SU-DHL-6 (cell line): ENCODE data around the gene PECR.
"Not testable (repeated sequence)": the region's sequence is repeated elsewhere in the genome, so short reads cannot be mapped to it uniquely, and the experiment has no call there.

Source experiments
- H2AFZ ChIP-seq: fragments of 200-600 bp; sonication (generic); 2 replicates; pipeline ENCODE4 v1.6.1; 2014; ENCODE audit warnings: low read depth, mild to moderate bottlenecking, moderate library complexity, mixed read lengths, antibody characterized with exemption, low read length; ENCODE audit not compliant: severe bottlenecking
- H3F3A ChIP-seq: fragments of 200-600 bp; shearing (Covaris generic); 2 replicates; pipeline ENCODE4 v1.6.0; 2016; ENCODE audit warnings: antibody characterized with exemption, mild to moderate bottlenecking; ENCODE audit not compliant: insufficient read depth
- H3K27ac ChIP-seq: fragments of 200-600 bp; sonication (generic); 2 replicates; pipeline ENCODE4 v1.5.1; 2016; ENCODE audit warnings: low read depth, mild to moderate bottlenecking, low read length, moderate library complexity, mixed read lengths
- H3K27me3 ChIP-seq: fragments of 200-600 bp; sonication (generic), shearing (Covaris generic); 2 replicates; pipeline ENCODE4 v1.6.0; 2014; ENCODE audit warnings: mild to moderate bottlenecking, low read length
- H3K36me3 ChIP-seq: fragments of 200-600 bp; sonication (generic); 2 replicates; pipeline ENCODE4 v1.6.1; 2014; ENCODE audit warnings: mild to moderate bottlenecking, low read length, mixed read lengths
- H3K4me2 ChIP-seq: fragments of 300-600, 200-600 bp; shearing (Covaris generic), sonication (generic); 2 replicates; pipeline ENCODE4 v1.6.0; 2014; ENCODE audit warnings: low read length, low read depth, mild to moderate bottlenecking; ENCODE audit not compliant: poor library complexity, severe bottlenecking
- H3K4me3 ChIP-seq: fragments of 200-600 bp; sonication (generic); 2 replicates; pipeline ENCODE4 v1.5.1; 2014; ENCODE audit warnings: antibody characterized with exemption, low read length, mild to moderate bottlenecking, mixed read lengths; ENCODE audit not compliant: insufficient read depth, poor library complexity, severe bottlenecking
- H3K79me2 ChIP-seq: fragments of 200-600 bp; sonication (generic); 2 replicates; pipeline ENCODE4 v1.6.1; 2014; ENCODE audit warnings: mild to moderate bottlenecking, low read length, moderate library complexity; ENCODE audit not compliant: insufficient read depth
- H3K9ac ChIP-seq: fragments of 200-600 bp; sonication (generic); 2 replicates; pipeline ENCODE4 v1.7.0; 2014; ENCODE audit warnings: mild to moderate bottlenecking, low read length
- H3K9me2 ChIP-seq: fragments of 200-600 bp; sonication (generic); replicated peaks from 2 replicates; pipeline ENCODE4 v1.6.1; 2014; ENCODE audit warnings: low read length; ENCODE audit not compliant: insufficient read depth
- H3K9me3 ChIP-seq: fragments of 200-600 bp; sonication (generic); 2 replicates; pipeline ENCODE4 v1.6.1; 2014; ENCODE audit warnings: low read length, mixed read lengths; ENCODE audit not compliant: insufficient read depth
- H4K20me1 ChIP-seq: fragments of 200-600 bp; sonication (generic); 2 replicates; pipeline ENCODE4 v1.6.1; 2014; ENCODE audit warnings: low read depth, mild to moderate bottlenecking, antibody characterized with exemption, low read length, moderate library complexity, mixed read lengths
- EZH2phosphoT487 ChIP-seq: fragments of 200-600 bp; sonication (generic), shearing (Covaris generic); conservative IDR thresholded peaks from 2 replicates; pipeline ENCODE4 v1.6.1; 2018; ENCODE audit warnings: mild to moderate bottlenecking, antibody characterized with exemption, low read length, moderate library complexity, mixed read lengths
- TF ChIP-seq, protein P1 (sequence below): fragments of 200-600 bp; sonication (generic); IDR thresholded peaks from one replicate; pipeline ENCODE4 v1.5.1; 2017; ENCODE audit warnings: antibody characterized with exemption, mild to moderate bottlenecking, low read length, moderate library complexity; ENCODE audit not compliant: insufficient read depth, poor library complexity, severe bottlenecking

Gene PECR

GRCh38 chr2:215998636-215999035 is 83.0 kb downstream of the PECR start:
- Histone ChIP-seq H3K79me2 (no peaks in the 10 kb centered on the region), H3K4me2 (no peak overlapping the region), H3K9me3 (no peaks in the 10 kb centered on the region), H2AFZ (no peak overlapping the region), H3K4me3 (no peak overlapping the region), H3K27ac (no peak overlapping the region), H4K20me1 (no peaks in the 10 kb centered on the region), H3K9ac (no peak overlapping the region), H3K9me2 (no peaks in the 10 kb centered on the region), H3F3A (no peaks in the 10 kb centered on the region), H3K27me3 (no peaks in the 10 kb centered on the region), H3K36me3 (no peaks in the 10 kb centered on the region)
- TF ChIP-seq EZH2phosphoT487, result no peak
- TF ChIP-seq, protein P1, sequence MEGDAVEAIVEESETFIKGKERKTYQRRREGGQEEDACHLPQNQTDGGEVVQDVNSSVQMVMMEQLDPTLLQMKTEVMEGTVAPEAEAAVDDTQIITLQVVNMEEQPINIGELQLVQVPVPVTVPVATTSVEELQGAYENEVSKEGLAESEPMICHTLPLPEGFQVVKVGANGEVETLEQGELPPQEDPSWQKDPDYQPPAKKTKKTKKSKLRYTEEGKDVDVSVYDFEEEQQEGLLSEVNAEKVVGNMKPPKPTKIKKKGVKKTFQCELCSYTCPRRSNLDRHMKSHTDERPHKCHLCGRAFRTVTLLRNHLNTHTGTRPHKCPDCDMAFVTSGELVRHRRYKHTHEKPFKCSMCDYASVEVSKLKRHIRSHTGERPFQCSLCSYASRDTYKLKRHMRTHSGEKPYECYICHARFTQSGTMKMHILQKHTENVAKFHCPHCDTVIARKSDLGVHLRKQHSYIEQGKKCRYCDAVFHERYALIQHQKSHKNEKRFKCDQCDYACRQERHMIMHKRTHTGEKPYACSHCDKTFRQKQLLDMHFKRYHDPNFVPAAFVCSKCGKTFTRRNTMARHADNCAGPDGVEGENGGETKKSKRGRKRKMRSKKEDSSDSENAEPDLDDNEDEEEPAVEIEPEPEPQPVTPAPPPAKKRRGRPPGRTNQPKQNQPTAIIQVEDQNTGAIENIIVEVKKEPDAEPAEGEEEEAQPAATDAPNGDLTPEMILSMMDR, result no peak

GRCh38 chr2:215997219-215997618 is 84.4 kb downstream of the PECR start:
- H3K9me3 ChIP-seq, result no peaks in the 10 kb centered on the region
- H3F3A ChIP-seq, result no peaks in the 10 kb centered on the region
- H3K27me3 ChIP-seq, result no peaks in the 10 kb centered on the region
- H2AFZ ChIP-seq, result no peak overlapping the region
- H3K4me2 ChIP-seq, result no peak overlapping the region
- no peak for TF ChIP-seq EZH2phosphoT487
- TF ChIP-seq, protein P1, result no peak
- no peak overlapping the region for H3K27ac ChIP-seq
- H3K9me2 ChIP-seq, result no peaks in the 10 kb centered on the region
- no peaks in the 10 kb centered on the region for H4K20me1 ChIP-seq
- H3K9ac ChIP-seq, result no peak overlapping the region
- H3K4me3 ChIP-seq, result no peak overlapping the region
- H3K36me3 ChIP-seq, result no peaks in the 10 kb centered on the region
- no peaks in the 10 kb centered on the region for H3K79me2 ChIP-seq

DNA sequence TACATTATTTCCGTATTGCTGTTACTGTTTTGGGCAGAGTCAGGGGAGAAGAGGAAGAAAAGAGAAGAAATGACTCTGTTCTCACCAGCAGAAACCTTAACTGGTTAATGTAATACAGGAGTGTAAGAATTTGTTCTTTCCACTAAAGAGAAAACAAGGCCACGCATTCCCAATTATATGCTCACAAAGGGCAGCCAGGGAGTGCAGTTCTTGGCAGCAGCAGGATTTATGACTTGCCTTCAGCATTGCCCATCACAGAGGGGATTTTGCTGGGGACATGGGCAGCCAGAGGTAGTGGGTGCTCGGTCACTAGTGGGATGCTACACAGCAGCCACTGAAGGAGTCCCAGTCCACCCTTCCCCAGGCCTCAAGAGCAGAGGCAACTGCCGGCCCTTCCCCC is 86.7 kb downstream of the PECR start:
- Histone ChIP-seq H3K4me2 (no peak overlapping the region), H3K4me3 (no peak overlapping the region), H3K9ac (no peak overlapping the region), H3K27me3 (no peaks in the 10 kb centered on the region), H4K20me1 (no peaks in the 10 kb centered on the region), H3K79me2 (no peaks in the 10 kb centered on the region), H3K27ac (no peak overlapping the region), H3F3A (no peaks in the 10 kb centered on the region), H3K9me3 (no peaks in the 10 kb centered on the region), H3K36me3 (no peaks in the 10 kb centered on the region), H3K9me2 (no peaks in the 10 kb centered on the region), H2AFZ (no peak overlapping the region)
- no peak for TF ChIP-seq EZH2phosphoT487
- TF ChIP-seq, protein P1, result no peak

DNA sequence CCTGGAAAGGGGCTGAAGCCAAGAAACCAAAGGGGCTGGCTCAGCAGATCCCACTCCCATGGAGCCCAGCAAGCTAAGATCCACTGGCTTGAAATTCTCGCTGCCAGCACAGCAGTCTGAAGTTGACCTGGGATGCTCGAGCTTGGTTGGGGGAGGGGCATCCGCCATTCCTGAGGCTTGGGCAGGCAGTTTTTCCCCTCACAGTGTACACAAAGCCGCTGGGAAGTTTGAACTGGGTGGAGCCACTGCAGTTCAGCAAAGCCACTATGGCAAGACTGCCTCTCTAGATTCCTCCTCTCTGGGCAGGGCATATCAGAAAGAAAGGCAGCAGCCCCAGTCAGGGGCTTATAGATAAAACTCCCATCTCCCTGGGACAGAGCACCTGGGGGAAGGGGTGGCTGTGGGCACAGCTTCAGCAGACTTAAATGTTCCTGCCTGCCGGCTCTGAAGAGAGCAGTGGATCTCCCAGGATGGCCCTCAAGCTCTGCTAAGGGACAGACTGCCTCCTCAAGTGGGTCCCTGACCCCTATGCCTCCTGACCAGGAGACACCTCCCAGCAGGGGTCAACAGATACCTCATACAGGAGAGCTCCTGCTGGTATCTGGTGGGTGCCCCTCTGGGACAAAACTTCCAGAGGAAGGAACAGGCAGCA is 92.9 kb downstream of the PECR start:
- not testable (repeated sequence) for H3F3A ChIP-seq, H3K79me2 ChIP-seq, H3K27ac ChIP-seq, H3K27me3 ChIP-seq, H3K4me3 ChIP-seq, H3K36me3 ChIP-seq, H2AFZ ChIP-seq, H3K4me2 ChIP-seq, H3K9ac ChIP-seq, H4K20me1 ChIP-seq, H3K9me3 ChIP-seq, H3K9me2 ChIP-seq
